SK-N-SH (cell line): ENCODE data around the gene MTNR1A. TPM values are rescaled to one million over a fixed set of nuclear protein-coding genes. Genes with fewer than 3 reads are reported as not detected.

ENCODE experiments used
- CTCF ChIA-PET: fragments of 300-600, 350-600 bp; formaldehyde crosslinking; extraction: SDS; loops from one replicate; lab custom pipeline; 2021; lab: Yijun Ruan, JAX
- POLR2A ChIA-PET: fragments of 350-600 bp; sonication (Branson Sonifier 250); formaldehyde crosslinking; extraction: SDS; loops from one replicate; lab custom pipeline; 2020; ENCODE audit warnings: antibody characterized with exemption, inconsistent platforms; lab: Yijun Ruan, JAX
- DNase-seq: peaks from one replicate; pipeline ENCODE4 v3.0.0; 2012
- H2AFZ ChIP-seq: fragments of 200-600 bp; sonication (generic); 2 replicates; pipeline ENCODE4 v1.8.1; 2016; ENCODE audit warnings: antibody characterized with exemption, mild to moderate bottlenecking, low read depth
- H3F3A ChIP-seq: fragments of 200-600 bp; sonication (generic); replicated peaks from 2 replicates; pipeline ENCODE3; 2016; ENCODE audit warnings: antibody characterized with exemption, mild to moderate bottlenecking; ENCODE audit not compliant: insufficient read depth
- H3K27ac ChIP-seq, 2 experiments: fragments of 200-500 bp in 1 of 2; fragments of 200-600 bp in 1 of 2; sonication (Bioruptor generic) in 1 of 2; sonication (generic), shearing (Covaris generic) in 1 of 2; 2 replicates each; pipeline versions ENCODE4 v1.5.1 to v1.6.1; 2014 to 2016; ENCODE audit warnings: low read depth in 2 of 2, inconsistent platforms in 1 of 2, low read length in 1 of 2, mild to moderate bottlenecking in 1 of 2, mixed read lengths in 1 of 2
- H3K27me3 ChIP-seq: fragments of 200-600 bp; sonication (generic), shearing (Covaris generic); 2 replicates; pipeline ENCODE4 v1.6.1; 2016; ENCODE audit warnings: mixed run types; ENCODE audit not compliant: insufficient read depth
- H3K36me3 ChIP-seq, 2 experiments: fragments of 200-500 bp in 1 of 2; fragments of 200-600 bp in 1 of 2; sonication (Bioruptor generic) in 1 of 2; sonication (generic) in 1 of 2; replicated peaks in 1 of 2; 2 replicates each; pipeline versions ENCODE3 to v1.5.1; 2014 to 2016; ENCODE audit warnings: low read length in 1 of 2, mild to moderate bottlenecking in 1 of 2; ENCODE audit not compliant: insufficient read depth in 2 of 2, control insufficient read depth in 1 of 2
- H3K4me1 ChIP-seq, 2 experiments: fragments of 200-500 bp in 1 of 2; fragments of 200-600 bp in 1 of 2; sonication (Bioruptor generic) in 1 of 2; sonication (generic), shearing (Covaris generic) in 1 of 2; 2 replicates each; pipeline versions ENCODE4 v1.5.1 to v1.6.1; 2014 to 2016; ENCODE audit warnings: low read depth in 1 of 2, low read length in 1 of 2, mixed run types in 1 of 2; ENCODE audit not compliant: insufficient read depth in 2 of 2, control insufficient read depth in 1 of 2
- H3K4me2 ChIP-seq: fragments of 200-600 bp; sonication (generic), shearing (Covaris generic); 2 replicates; pipeline ENCODE4 v1.6.1; 2017; ENCODE audit warnings: mixed run types
- H3K4me3 ChIP-seq, 2 experiments: fragments of 200-500 bp in 1 of 2; fragments of 200-600 bp in 1 of 2; sonication (Bioruptor generic) in 1 of 2; sonication (generic), shearing (Covaris generic) in 1 of 2; 2 replicates each; pipeline versions ENCODE4 v1.5.1 to v1.8.1; 2014 to 2016; ENCODE audit warnings: low read depth in 2 of 2, inconsistent platforms in 1 of 2, low read length in 1 of 2, mild to moderate bottlenecking in 1 of 2, mixed read lengths in 1 of 2, moderate library complexity in 1 of 2
- H3K79me2 ChIP-seq: fragments of 200-600 bp; sonication (generic); 2 replicates; pipeline ENCODE4 v1.8.1; 2017; ENCODE audit warnings: mild to moderate bottlenecking; ENCODE audit not compliant: insufficient read depth
- H3K9ac ChIP-seq: fragments of 200-600 bp; sonication (generic); 2 replicates; pipeline ENCODE4 v1.6.1; 2017; ENCODE audit warnings: mixed run types
- H3K9me2 ChIP-seq: fragments of 200-600 bp; sonication (generic); 2 replicates; pipeline ENCODE4 v1.6.1; 2017; ENCODE audit warnings: mixed run types
- H3K9me3 ChIP-seq: fragments of 200-600 bp; sonication (generic); 2 replicates; pipeline ENCODE4 v1.6.1; 2017; ENCODE audit warnings: mixed run types, mild to moderate bottlenecking, moderate library complexity
- H4K20me1 ChIP-seq: fragments of 200-600 bp; sonication (generic); 2 replicates; pipeline ENCODE4 v1.6.1; 2017; ENCODE audit warnings: mild to moderate bottlenecking, mixed run types; ENCODE audit not compliant: insufficient read depth
- EZH2phosphoT487 ChIP-seq: fragments of 200-600 bp; sonication (generic); IDR thresholded peaks from 2 replicates; pipeline ENCODE4 v1.6.1; 2017; ENCODE audit warnings: low read depth, mixed run types, mild to moderate bottlenecking, antibody characterized with exemption, moderate library complexity, borderline replicate concordance
- GABPA ChIP-seq: IDR thresholded peaks from 2 replicates; pipeline ENCODE4 v1.4.0; 2012; ENCODE audit warnings: low read depth, mild to moderate bottlenecking
- MXI1 ChIP-seq: IDR thresholded peaks from 2 replicates; pipeline ENCODE4 v1.6.1; 2012; ENCODE audit warnings: mild to moderate bottlenecking, low read depth, low read length, improper control_type of control experiment
- NFIC ChIP-seq: IDR thresholded peaks from 2 replicates; pipeline ENCODE4 v1.4.0; 2012; ENCODE audit warnings: borderline replicate concordance
- NRF1 ChIP-seq: IDR thresholded peaks from 2 replicates; pipeline ENCODE4 v1.6.1; 2012; ENCODE audit warnings: low read depth, mild to moderate bottlenecking, low read length
- POLR2AphosphoS5 ChIP-seq: IDR thresholded peaks from 2 replicates; pipeline ENCODE4 v1.6.1; 2012; ENCODE audit warnings: low read depth, low read length
- RFX5 ChIP-seq: IDR thresholded peaks from 2 replicates; pipeline ENCODE4 v1.6.1; 2012; ENCODE audit warnings: mild to moderate bottlenecking, improper control_type of control experiment, low read length
- RXRA ChIP-seq: IDR thresholded peaks from 2 replicates; pipeline ENCODE4 v1.4.0; 2012; ENCODE audit warnings: low read depth, mild to moderate bottlenecking, borderline replicate concordance
- SIN3A ChIP-seq: IDR thresholded peaks from 2 replicates; pipeline ENCODE4 v1.6.1; 2012; ENCODE audit warnings: low read depth, mild to moderate bottlenecking, low read length, moderate library complexity, borderline replicate concordance
- SMC3 ChIP-seq: IDR thresholded peaks from 2 replicates; pipeline ENCODE4 v1.6.1; 2012; ENCODE audit warnings: low read depth, low read length, improper control_type of control experiment
- TCF12 ChIP-seq: IDR thresholded peaks from 2 replicates; pipeline ENCODE4 v1.4.0; 2012
- USF1 ChIP-seq: IDR thresholded peaks from 2 replicates; pipeline ENCODE4 v1.4.0; 2012; ENCODE audit warnings: low read depth, borderline replicate concordance
- WGBS: methylation state at CpG from one replicate; pipeline ENCODE4 v1.1.6; 2017; ENCODE audit warnings: low lambda C conversion rate; 5-methylcytosine and 5-hydroxymethylcytosine counted together
- polyA plus RNA-seq, 3 experiments: library from polyadenylated mRNA; depleted of rRNA; stranded (reverse); fragments of >200 nt; gene quantifications; 2 replicates each; pipeline ENCODE4 v1.2.3, GENCODE V29; 2012

MTNR1A gene
- polyA plus RNA-seq, 1 of the 3 experiments (the other 2 are of a cell fraction): not detected

- DNase-seq: no peak
- no peak for TF ChIP-seq NFIC
- TF ChIP-seq POLR2AphosphoS5: no peak
- TF ChIP-seq USF1: no peak
- no peak for TF ChIP-seq SIN3A
- TF ChIP-seq NRF1: no peak
- TF ChIP-seq GABPA: no peak
- TF ChIP-seq SMC3: no peak
- no peak for TF ChIP-seq TCF12
- no peak for TF ChIP-seq MXI1
- TF ChIP-seq, all 33 proteins: peak for 0
- no peaks in the 10 kb centered on the region for H3K79me2 ChIP-seq
- no peaks in the 10 kb centered on the region for H3K4me1 ChIP-seq
- H3K27ac ChIP-seq: no peak overlapping the region
- H3K27me3 ChIP-seq: no peaks in the 10 kb centered on the region
- 48% methylated on average over 1 of the region's 1 CpG for WGBS
- no peaks in the 10 kb centered on the region for H3K9me2 ChIP-seq
- CTCF ChIA-PET: no interaction called here
- POLR2A ChIA-PET: no interaction called here
- H3K4me2 ChIP-seq: no peak overlapping the region
- no peaks in the 10 kb centered on the region for H3K36me3 ChIP-seq
- H2AFZ ChIP-seq: no peak overlapping the region
- no peaks in the 10 kb centered on the region for H4K20me1 ChIP-seq
- no peak overlapping the region for H3K9ac ChIP-seq
- H3F3A ChIP-seq: no peaks in the 10 kb centered on the region
- no peak overlapping the region for H3K4me3 ChIP-seq
- H3K9me3 ChIP-seq: no peaks in the 10 kb centered on the region
Observed at GRCh38 chr4:186494496-186494895, 60.9 kb downstream of the MTNR1A start.

DNA sequence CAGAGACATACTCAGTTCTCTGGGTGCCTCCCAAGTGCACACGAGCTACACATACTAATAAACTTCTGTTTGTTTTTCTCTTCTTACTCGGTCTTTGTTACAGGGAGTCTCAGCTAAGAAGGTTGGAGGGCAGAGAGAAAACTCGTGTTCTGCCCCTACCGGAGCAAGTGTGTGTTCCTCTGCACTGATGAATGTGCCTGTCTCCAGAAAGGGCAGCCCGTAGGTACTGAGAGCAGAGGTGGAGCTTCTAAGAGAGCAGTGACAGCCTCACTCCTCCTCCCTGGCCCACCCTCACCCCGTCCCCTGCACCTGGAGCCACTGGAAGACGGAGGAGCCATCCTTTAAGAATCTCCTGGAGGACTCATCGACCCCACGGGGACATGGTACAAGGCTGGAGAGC lies 67.6 kb downstream of the MTNR1A start:
- H4K20me1 ChIP-seq: no peaks in the 10 kb centered on the region
- H3K27me3 ChIP-seq: no peaks in the 10 kb centered on the region
- no peak overlapping the region for H3K9ac ChIP-seq
- H3K36me3 ChIP-seq: no peaks in the 10 kb centered on the region
- H3K4me3 ChIP-seq: no peak overlapping the region
- no peaks in the 10 kb centered on the region for H3F3A ChIP-seq
- DNase-seq: no peak
- H3K27ac ChIP-seq: no peak overlapping the region
- no peaks in the 10 kb centered on the region for H3K9me2 ChIP-seq
- no peak overlapping the region for H2AFZ ChIP-seq
- CTCF ChIA-PET: no interaction called here
- POLR2A ChIA-PET: no interaction called here
- no peak overlapping the region for H3K4me2 ChIP-seq
- WGBS: 32% methylated on average over 9 of the region's 9 CpGs
- TF ChIP-seq EZH2phosphoT487 (no peak), RXRA (no peak), RFX5 (no peak), POLR2AphosphoS5 (no peak)
- no peaks in the 10 kb centered on the region for H3K79me2 ChIP-seq
- H3K9me3 ChIP-seq: no peaks in the 10 kb centered on the region
- peaks cover 0 to 2% of the 10 kb centered on the region in 2 experiments; a peak in 1 of 4 replicates for H3K4me1 ChIP-seq

DNA sequence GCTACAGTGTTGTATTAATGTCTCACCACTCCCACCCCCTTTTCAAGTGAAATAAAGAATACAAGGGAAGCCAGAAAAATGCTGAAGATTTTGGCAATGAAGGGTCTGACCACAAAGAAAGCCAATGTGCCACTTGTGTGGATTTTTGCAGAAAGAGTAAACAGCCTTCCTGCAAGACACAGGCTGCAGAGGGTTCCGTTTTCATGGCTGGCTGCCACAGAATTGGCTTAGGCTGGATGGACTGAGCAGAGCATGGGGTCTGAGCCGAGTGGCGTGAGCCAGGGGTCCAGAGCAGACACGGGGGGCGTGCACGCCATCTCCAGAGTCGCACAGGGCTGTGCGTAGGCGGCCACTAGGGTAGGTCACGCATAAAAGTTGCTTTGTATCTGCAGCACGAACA lies 69.2 kb downstream of the MTNR1A start:
- WGBS: 8% methylated on average over 11 of the region's 11 CpGs
- Histone ChIP-seq H3K36me3 (no peaks in the 10 kb centered on the region), H3K27ac (no peak overlapping the region), H4K20me1 (no peaks in the 10 kb centered on the region), H3K9me2 (no peaks in the 10 kb centered on the region), H3K4me2 (peak overlapping the region; percentile 62), H3K27me3 (0 out of 2 replicates have a peak, but pooled peaks cover 6% of the 10 kb centered on the region), H3K4me1 (peaks cover 0 to 2% of the 10 kb centered on the region in 2 experiments; a peak in 1 of 4 replicates), H2AFZ (no peak overlapping the region)
- POLR2A ChIA-PET: no interaction called here
- DNase-seq: peak; percentile 24
- TF ChIP-seq EZH2phosphoT487 (no peak), RXRA (no peak)
- TF ChIP-seq, all 33 proteins: peak for 0
- no peak overlapping the region for H3K9ac ChIP-seq
- H3F3A ChIP-seq: no peaks in the 10 kb centered on the region
- no peaks in the 10 kb centered on the region for H3K79me2 ChIP-seq
- no peaks in the 10 kb centered on the region for H3K9me3 ChIP-seq
- CTCF ChIA-PET: no interaction called here
- H3K4me3 ChIP-seq: peak overlapping the region; percentile 23 to 56; a peak in 2 of 4 replicates
